Endometrial microvascular endothelial cells (primary cell): Measurements from ENCODE around the gene CEL. TPM values are rescaled to one million over a fixed set of nuclear protein-coding genes. Genes with fewer than 3 reads are reported as not detected.

Experiments
- in situ Hi-C: cut with HindIII; loops from 2 replicates; pipeline ENCODE4 v1.10.0; 2017; ENCODE audit warnings: low sequenced_read_pairs, low pct_unique_long_range_greater_than_20kb; ENCODE audit errors: inconsistent ontology term
- total RNA-seq: library from RNA; depleted of rRNA; stranded (reverse); fragments of >200 nt; gene quantifications from one replicate; pipeline ENCODE4 v1.2.3, GENCODE V29; 2015; ENCODE audit errors: inconsistent ontology term

Gene CEL
- total RNA-seq, 1 donor from 2014 or later, result 0.37 TPM

GRCh38 chr9:133045132-133045531 lies 16.6 kb upstream of the CEL start:
- in situ Hi-C loops, result no loop called here

- in situ Hi-C loops, result no loop called here
These were observed 15.4 kb upstream of the CEL start for GRCh38 chr9:133046196-133046899.

GRCh38 chr9:133046900-133047295 lies 14.9 kb upstream of the CEL start:
- in situ Hi-C loops, result no loop called here

- in situ Hi-C loops, result no loop called here
These were observed 13.2 kb upstream of the CEL start for GRCh38 chr9:133048595-133048994.

- in situ Hi-C loops, result no loop called here
These were observed 12.7 kb upstream of the CEL start for GRCh38 chr9:133049043-133049442.

GRCh38 chr9:133050142-133050541 lies 11.6 kb upstream of the CEL start:
- in situ Hi-C loops, result no loop called here

GRCh38 chr9:133050781-133051180 lies 11.0 kb upstream of the CEL start:
- in situ Hi-C loops, result no loop called here

GRCh38 chr9:133051281-133051900 lies 10.4 kb upstream of the CEL start:
- in situ Hi-C loops, result no loop called here

GRCh38 chr9:133051966-133052539 lies 9.7 kb upstream of the CEL start:
- in situ Hi-C loops, result no loop called here

- in situ Hi-C loops, result no loop called here
These were observed 7.4 kb upstream of the CEL start for GRCh38 chr9:133054194-133054890.

GRCh38 chr9:133054966-133055365 lies 6.8 kb upstream of the CEL start:
- in situ Hi-C loops, result no loop called here

GRCh38 chr9:133055788-133056420 lies 5.9 kb upstream of the CEL start:
- in situ Hi-C loops, result no loop called here

- in situ Hi-C loops, result no loop called here
These were observed 5.2 kb upstream of the CEL start for GRCh38 chr9:133056533-133056932.

- in situ Hi-C loops, result no loop called here
These were observed 4.8 kb upstream of the CEL start for GRCh38 chr9:133057006-133057405.

GRCh38 chr9:133057553-133057952 lies 4.2 kb upstream of the CEL start:
- in situ Hi-C loops, result no loop called here

GRCh38 chr9:133058071-133058470 lies 3.7 kb upstream of the CEL start:
- in situ Hi-C loops, result no loop called here

GRCh38 chr9:133058550-133059320 lies 3.0 kb upstream of the CEL start:
- in situ Hi-C loops, result no loop called here

- in situ Hi-C loops, result no loop called here
These were observed 2.2 kb upstream of the CEL start for GRCh38 chr9:133059623-133060022.

GRCh38 chr9:133060417-133060841 lies 1.4 kb upstream of the CEL start:
- in situ Hi-C loops, result no loop called here
